Suppressor macrophage treated with lipopolysaccharide for 4 hours (primary cell): ENCODE results near the gene PLPP7.

Experiments
- DNase-seq: peaks from one replicate; pipeline ENCODE4 v3.0.0-alpha.2; 2020

The PLPP7 gene

GRCh38 chr9:131282688-131283422 lies 6.7 kb upstream of the PLPP7 start:
- DNase-seq: no peak

- DNase-seq: peak; percentile 38
These were observed 4.7 kb upstream of the PLPP7 start for GRCh38 chr9:131284856-131285255.

GRCh38 chr9:131287359-131287758 lies 2.2 kb upstream of the PLPP7 start:
- no peak for DNase-seq

- DNase-seq: no peak
These were observed 1.3 kb upstream of the PLPP7 start for GRCh38 chr9:131288217-131288616.

- no peak for DNase-seq
These were observed 678 bp downstream of the PLPP7 start for GRCh38 chr9:131290036-131290766.

- no peak for DNase-seq
These were observed 1.3 kb downstream of the PLPP7 start for GRCh38 chr9:131290767-131291370.

- no peak for DNase-seq
These were observed 2.3 kb downstream of the PLPP7 start for GRCh38 chr9:131291795-131292315.

GRCh38 chr9:131292937-131293336 lies 3.4 kb downstream of the PLPP7 start:
- DNase-seq: no peak

- DNase-seq: no peak
These were observed 6.9 kb downstream of the PLPP7 start for GRCh38 chr9:131296460-131296859.

GRCh38 chr9:131296906-131297500 lies 7.5 kb downstream of the PLPP7 start:
- no peak for DNase-seq

GRCh38 chr9:131297903-131298302 lies 8.4 kb downstream of the PLPP7 start:
- DNase-seq: no peak

- no peak for DNase-seq
These were observed 8.8 kb downstream of the PLPP7 start for GRCh38 chr9:131298341-131298740.

- DNase-seq: no peak
These were observed 9.3 kb downstream of the PLPP7 start for GRCh38 chr9:131298816-131299215.

- DNase-seq: no peak
These were observed 9.9 kb downstream of the PLPP7 start for GRCh38 chr9:131299346-131299960.

- DNase-seq: no peak
These were observed 10.4 kb downstream of the PLPP7 start for GRCh38 chr9:131299961-131300347.

- no peak for DNase-seq
These were observed 10.9 kb downstream of the PLPP7 start for GRCh38 chr9:131300444-131300843.

GRCh38 chr9:131302244-131303075 lies 12.9 kb downstream of the PLPP7 start:
- DNase-seq: no peak

- no peak for DNase-seq
These were observed 14.1 kb downstream of the PLPP7 start for GRCh38 chr9:131303381-131304321.

- no peak for DNase-seq
These were observed 15.3 kb downstream of the PLPP7 start for GRCh38 chr9:131304676-131305355.

- no peak for DNase-seq
These were observed 17.0 kb downstream of the PLPP7 start for GRCh38 chr9:131306397-131307004.
